GM13976 (cell line): ENCODE results near the gene BCL7B.
"Not testable (repeated sequence)": the region's sequence is repeated elsewhere in the genome, so short reads cannot be mapped to it uniquely, and the experiment has no call there.

Experiments
- DNase-seq: peaks from one replicate; pipeline ENCODE4 v3.0.0; 2012; ENCODE audit warnings: low spot score
- CTCF ChIP-seq: IDR thresholded peaks from 2 replicates; pipeline ENCODE4 v1.5.1; 2012; ENCODE audit warnings: borderline replicate concordance, mild to moderate bottlenecking; ENCODE audit not compliant: insufficient read depth; ENCODE audit errors: extremely low read depth, missing control alignments, control extremely low read depth
- in situ Hi-C: fragments of 300-500 bp; cut with MboI; formaldehyde crosslinking; loops from one replicate; pipeline ENCODE4 v1.12.0; 2022; ENCODE audit warnings: low sequenced_read_pairs, mixed read lengths, inconsistent platforms; ENCODE audit not compliant: unreplicated experiment

Gene BCL7B

DNA sequence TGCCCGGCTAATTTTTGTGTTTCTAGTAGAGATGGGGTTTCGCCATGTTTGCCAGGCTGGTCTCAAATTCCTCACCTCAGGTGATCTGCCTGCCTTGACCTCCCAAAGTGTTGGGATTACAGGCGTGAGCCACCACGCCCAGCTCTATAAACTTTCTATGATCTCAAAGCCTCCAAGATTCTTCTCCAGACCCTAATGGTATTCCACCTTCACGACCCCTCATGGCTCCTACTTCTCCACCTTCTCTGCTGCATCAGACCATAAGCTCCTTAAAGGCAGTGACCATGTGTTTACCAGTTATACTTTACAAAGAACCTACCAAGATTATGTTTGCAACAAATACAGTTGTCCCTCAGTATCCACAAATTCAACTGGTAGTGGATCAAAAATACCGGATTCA, 25.3 kb downstream of the BCL7B start:
- TF ChIP-seq CTCF = no peak
- in situ Hi-C loops = no loop called here
- DNase-seq = no peak

- in situ Hi-C loops = no loop called here
- no peak for TF ChIP-seq CTCF
- no peak for DNase-seq
These were observed 26.7 kb downstream of the BCL7B start for GRCh38 chr7:73530800-73531199.

DNA sequence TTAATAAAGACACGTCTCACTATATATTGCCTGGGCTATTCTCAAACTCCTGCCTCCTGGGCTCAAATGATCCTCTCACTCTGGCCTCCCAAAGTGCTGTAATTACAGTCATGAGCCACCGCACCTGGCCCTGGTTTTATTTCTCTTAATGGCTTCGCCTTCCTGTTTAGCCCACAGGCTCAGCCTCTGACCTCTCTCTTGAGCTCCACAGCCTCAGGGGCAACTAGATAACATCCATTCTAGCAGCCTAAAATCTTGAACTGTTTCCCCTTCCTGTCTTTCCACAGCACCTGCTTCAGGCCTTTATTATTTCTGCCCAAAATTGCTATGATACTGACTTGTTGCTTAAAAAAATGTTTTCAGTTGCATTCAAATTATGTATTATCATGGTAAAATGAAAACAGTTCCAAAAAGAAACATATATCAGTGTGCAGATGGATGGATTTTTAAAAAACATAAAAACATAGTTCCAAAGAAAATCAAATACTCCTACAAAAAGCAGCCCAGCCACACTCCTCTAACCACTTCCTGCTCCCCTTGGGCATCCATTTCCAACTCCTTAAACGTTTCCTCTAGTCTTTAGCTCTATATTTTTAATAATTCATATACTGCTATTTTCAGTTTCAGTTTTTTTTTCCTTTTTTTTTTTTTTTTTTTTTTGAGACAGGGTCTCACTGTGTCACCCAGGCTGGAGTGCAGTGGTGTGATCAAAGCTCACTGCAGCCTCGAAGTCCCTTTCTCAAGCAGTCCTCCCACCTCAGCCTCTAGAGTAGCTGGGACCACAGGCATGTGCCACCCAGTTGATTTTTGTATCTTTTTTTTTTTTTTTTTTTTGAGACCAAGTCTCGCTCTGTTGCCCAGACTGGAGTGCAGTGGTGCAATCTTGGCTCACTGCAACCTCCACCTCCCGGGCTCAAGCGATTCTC, 30.3 kb downstream of the BCL7B start:
- DNase-seq = no peak
- no peak for TF ChIP-seq CTCF
- in situ Hi-C loops = no loop called here

GRCh38 chr7:73526158-73526494, 31.4 kb downstream of the BCL7B start:
- DNase-seq, in situ Hi-C loops: not testable (repeated sequence)

- peak; percentile 98 for DNase-seq
- in situ Hi-C loops = no loop called here
- TF ChIP-seq CTCF = no peak
These were observed 35.2 kb downstream of the BCL7B start, which contains the start of gene BAZ1B for GRCh38 chr7:73522105-73522872. TSS of gene BAZ1B (minus strand) at chr7:73522293. CDS start at chr7:73521933, 360 bp downstream.

- DNase-seq = peak; percentile 85
- TF ChIP-seq CTCF = no peak
- in situ Hi-C loops = no loop called here
These were observed 35.8 kb downstream of the BCL7B start for GRCh38 chr7:73521636-73522104.
